Mesenchymal stem cell (in vitro differentiated cells and primary cell): Measurements from ENCODE around the gene OPRL1.
A peak's percentile ranks its signal among the peaks of the same experiment; 100 is the strongest.

ENCODE experiments used
- DNase-seq: peaks from one replicate; pipeline ENCODE4 v3.0.0-alpha.2; 2013
- H2AFZ ChIP-seq: one replicate; pipeline ENCODE4 v1.6.1; 2013; ENCODE audit warnings: low read depth, mild to moderate bottlenecking, control low read depth, inconsistent platforms, low read length, moderate library complexity
- H2AK5ac ChIP-seq: 2 replicates; pipeline ENCODE4 v1.6.1; 2013; ENCODE audit warnings: low read length, moderate library complexity, mild to moderate bottlenecking, inconsistent platforms; ENCODE audit not compliant: severe bottlenecking
- H2BK120ac ChIP-seq: one replicate; pipeline ENCODE4 v1.6.1; 2013; ENCODE audit warnings: low read depth, mild to moderate bottlenecking, inconsistent platforms, low read length, moderate library complexity
- H2BK12ac ChIP-seq, 2 experiments: one replicate each; pipeline ENCODE4 v1.6.1; 2013; ENCODE audit warnings: inconsistent platforms in 2 of 2, low read length in 2 of 2, mild to moderate bottlenecking in 2 of 2, moderate library complexity in 2 of 2, control low read depth in 1 of 2
- H2BK15ac ChIP-seq: one replicate; pipeline ENCODE4 v1.6.1; 2013; ENCODE audit warnings: mild to moderate bottlenecking, low read depth, inconsistent platforms; ENCODE audit not compliant: poor library complexity, severe bottlenecking
- H2BK5ac ChIP-seq: 2 replicates; pipeline ENCODE4 v1.6.1; 2013; ENCODE audit warnings: low read depth, mild to moderate bottlenecking, low read length, control low read depth, inconsistent platforms; ENCODE audit not compliant: poor library complexity, severe bottlenecking
- H3K14ac ChIP-seq, 2 experiments: one replicate each; pipeline ENCODE4 v1.6.1; 2013; ENCODE audit warnings: inconsistent platforms in 2 of 2, low read length in 2 of 2, control low read depth in 1 of 2, mild to moderate bottlenecking in 1 of 2, moderate library complexity in 1 of 2
- H3K18ac ChIP-seq, 2 experiments: one replicate each; pipeline ENCODE4 v1.6.1; 2013; ENCODE audit warnings: inconsistent platforms in 2 of 2, low read length in 2 of 2, control low read depth in 1 of 2, low read depth in 1 of 2, mild to moderate bottlenecking in 1 of 2
- H3K23ac ChIP-seq, 2 experiments: one replicate each; pipeline ENCODE4 v1.6.1; 2013; ENCODE audit warnings: inconsistent platforms in 2 of 2, low read length in 2 of 2, mild to moderate bottlenecking in 2 of 2, moderate library complexity in 2 of 2, control low read depth in 1 of 2
- H3K27ac ChIP-seq: 2 replicates; pipeline ENCODE4 v1.5.1; 2013; ENCODE audit warnings: mild to moderate bottlenecking, moderate library complexity, low read length, control low read depth, inconsistent platforms; ENCODE audit not compliant: poor library complexity, severe bottlenecking
- H3K27me3 ChIP-seq, 2 experiments: 2 replicates each; pipeline versions ENCODE4 v1.6.1 to v1.7.0; 2013; ENCODE audit warnings: low read length in 2 of 2, mild to moderate bottlenecking in 2 of 2, moderate library complexity in 2 of 2, control low read depth in 1 of 2, inconsistent platforms in 1 of 2; ENCODE audit not compliant: control insufficient read depth in 1 of 2, insufficient read depth in 1 of 2
- H3K36me3 ChIP-seq, 2 experiments: 2 replicates each; pipeline versions ENCODE4 v1.6.1 to v1.7.0; 2013; ENCODE audit warnings: low read length in 2 of 2, control low read depth in 1 of 2, inconsistent platforms in 1 of 2, low read depth in 1 of 2, mild to moderate bottlenecking in 1 of 2; ENCODE audit not compliant: insufficient read depth in 2 of 2, control insufficient read depth in 1 of 2
- H3K4ac ChIP-seq, 2 experiments: one replicate each; pipeline ENCODE4 v1.6.1; 2013; ENCODE audit warnings: inconsistent platforms in 2 of 2, low read length in 2 of 2, mild to moderate bottlenecking in 2 of 2, moderate library complexity in 2 of 2, control low read depth in 1 of 2, low read depth in 1 of 2
- H3K4me1 ChIP-seq: 2 replicates; pipeline ENCODE4 v1.6.1; 2013; ENCODE audit warnings: low read depth, low read length, control low read depth; ENCODE audit not compliant: control insufficient read depth, insufficient read depth
- H3K4me2 ChIP-seq: 2 replicates; pipeline ENCODE4 v1.6.1; 2013; ENCODE audit warnings: low read length, mild to moderate bottlenecking, inconsistent platforms; ENCODE audit not compliant: poor library complexity, severe bottlenecking
- H3K4me3 ChIP-seq, 2 experiments: 2 replicates each; pipeline versions ENCODE4 v1.5.1 to v1.7.0; 2013; ENCODE audit warnings: low read length in 2 of 2, mild to moderate bottlenecking in 2 of 2, control low read depth in 1 of 2, low read depth in 1 of 2; ENCODE audit not compliant: insufficient read depth in 1 of 2
- H3K79me1 ChIP-seq: replicated peaks from 2 replicates; pipeline ENCODE4 v1.6.1; 2013; ENCODE audit warnings: mild to moderate bottlenecking, control low read depth, low read length, inconsistent platforms; ENCODE audit not compliant: poor library complexity, severe bottlenecking
- H3K9ac ChIP-seq: 2 replicates; pipeline ENCODE4 v1.7.0; 2013; ENCODE audit warnings: mild to moderate bottlenecking, low read length, moderate library complexity
- H3K9me3 ChIP-seq: 2 replicates; pipeline ENCODE4 v1.7.0; 2013; ENCODE audit warnings: mild to moderate bottlenecking, low read length; ENCODE audit not compliant: control insufficient read depth
- H4K8ac ChIP-seq: one replicate; pipeline ENCODE4 v1.6.1; 2013; ENCODE audit warnings: inconsistent platforms, mild to moderate bottlenecking, low read length, moderate library complexity
- H4K91ac ChIP-seq: one replicate; pipeline ENCODE4 v1.6.1; 2013; ENCODE audit warnings: mild to moderate bottlenecking, low read length, inconsistent platforms
- WGBS: methylation state at CpG from one replicate; pipeline ENCODE4 v1.1.7; 2013; ENCODE audit warnings: mixed read lengths; 5-methylcytosine and 5-hydroxymethylcytosine counted together

Gene OPRL1

DNA sequence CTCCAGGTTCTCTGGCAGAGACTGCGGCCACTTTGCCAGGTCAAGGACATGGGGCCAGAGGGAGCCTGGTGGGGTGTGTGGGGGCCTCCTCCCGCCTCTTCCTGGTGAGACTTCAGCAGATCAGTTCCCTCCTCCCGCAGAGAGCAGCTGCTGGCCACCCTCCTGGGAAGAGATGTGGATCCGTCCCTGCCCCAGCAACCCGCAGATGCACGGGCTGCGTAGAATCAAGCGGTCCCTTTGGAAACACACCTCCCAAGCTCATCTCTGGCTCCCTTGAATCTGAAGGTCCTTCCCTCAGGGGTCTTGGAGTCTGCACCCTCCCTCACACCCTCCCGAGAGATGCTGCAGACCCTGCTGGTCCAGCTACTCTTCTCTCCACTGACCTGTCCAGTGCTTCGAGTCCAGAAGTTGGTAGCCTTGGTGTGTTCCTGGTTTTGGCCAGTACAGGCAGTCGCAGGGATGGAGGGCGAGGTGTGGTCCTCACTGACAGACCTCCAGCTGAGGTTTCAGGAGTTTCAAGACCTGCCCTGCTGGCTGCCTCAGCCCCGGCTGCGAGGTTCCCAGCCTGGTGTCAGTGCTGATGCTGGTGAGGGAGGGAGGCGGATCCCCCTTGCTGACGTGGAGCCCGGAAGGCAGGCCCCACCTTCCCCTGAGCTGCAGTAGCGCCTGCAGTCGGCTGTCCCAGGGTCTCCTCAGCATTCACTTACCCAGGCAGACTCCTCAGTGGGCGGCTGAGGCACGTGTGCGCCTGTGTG lies 27.3 kb downstream of the OPRL1 start, which contains the start of gene NPBWR2:
Gene NPBWR2, minus strand, starts transcription at position 585 of the 755 bp plus-strand sequence. CDS start 734 bp downstream, outside the sequence.
- H3K18ac ChIP-seq, result no peak within 1 kb of the TSS

DNA sequence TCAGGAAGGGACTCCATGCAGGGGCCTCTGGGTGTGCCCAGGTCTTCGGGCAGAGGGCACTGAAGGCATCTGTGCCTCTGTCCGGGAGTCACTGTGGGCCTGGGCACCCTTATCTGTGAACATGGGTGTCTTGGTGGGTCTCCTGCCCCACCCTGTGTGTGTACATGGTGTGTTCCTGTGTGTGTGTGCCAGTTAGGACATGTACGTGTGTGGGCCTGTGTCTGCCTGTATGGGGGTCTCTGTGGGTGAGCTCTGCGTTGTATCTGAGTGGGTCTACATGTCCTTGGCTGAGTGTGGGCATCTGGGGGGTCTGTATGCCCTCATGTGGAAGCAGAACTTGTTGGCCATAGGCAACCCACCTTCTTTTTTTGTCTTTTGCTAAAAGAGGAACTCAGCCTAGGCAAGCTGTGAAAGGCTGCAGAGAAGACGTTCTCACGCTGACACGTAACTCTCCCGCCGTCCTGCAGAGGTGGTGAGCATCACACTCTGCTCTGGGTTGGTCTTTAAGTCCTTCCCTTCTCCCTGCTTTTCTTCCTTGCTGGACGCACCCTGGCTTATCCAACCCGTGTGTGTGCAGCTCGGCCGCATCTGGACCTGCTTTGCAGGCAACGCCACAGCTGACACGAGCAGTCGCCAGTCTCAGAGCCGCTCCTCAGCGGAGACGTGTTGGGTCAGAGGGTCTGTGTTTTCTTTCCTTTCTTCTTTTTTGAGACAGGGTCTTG lies 28.0 kb downstream of the OPRL1 start:
- no peak overlapping the region for H3K18ac ChIP-seq
- peak overlapping the region in 1 of 2 experiments; percentile 42 for H3K23ac ChIP-seq
- H3K9ac ChIP-seq, result no peak overlapping the region
- no peak overlapping the region for H3K4ac ChIP-seq
- H4K8ac ChIP-seq, result no peak overlapping the region
- no peak overlapping the region for H2BK12ac ChIP-seq
- H3K9me3 ChIP-seq, result no peaks in the 10 kb centered on the region
- H3K79me1 ChIP-seq, result no peaks in the 10 kb centered on the region
- H3K27me3 ChIP-seq, result peaks cover 44 to 74% of the 10 kb centered on the region in 2 experiments
- H3K14ac ChIP-seq, result no peak overlapping the region
- H3K36me3 ChIP-seq, result no peaks in the 10 kb centered on the region
- no peak overlapping the region for H4K91ac ChIP-seq
- H2BK15ac ChIP-seq, result no peak overlapping the region
- no peak for DNase-seq
- H3K27ac ChIP-seq, result no peak overlapping the region
- peaks cover 8% of the 10 kb centered on the region for H3K4me1 ChIP-seq
- no peak overlapping the region for H2AFZ ChIP-seq
- H3K4me3 ChIP-seq, result no peak overlapping the region
- H3K4me2 ChIP-seq, result no peak overlapping the region
- no peak overlapping the region for H2BK120ac ChIP-seq
- no peak overlapping the region for H2AK5ac ChIP-seq
- no peak overlapping the region for H2BK5ac ChIP-seq
- 82% methylated on average over 19 of the region's 19 CpGs for WGBS

More for the DNA sequence above, 27.3 kb downstream of the OPRL1 start, which contains the start of gene NPBWR2:
- no peak within 1 kb of the TSS for H2AFZ ChIP-seq
- no peak within 1 kb of the TSS for H3K4me3 ChIP-seq
- WGBS, result 62% methylated on average over 21 of the region's 22 CpGs
- H2BK120ac ChIP-seq, result no peak within 1 kb of the TSS
- H2BK15ac ChIP-seq, result no peak within 1 kb of the TSS
- peaks cover 14% of the 10 kb centered on the region for H3K4me1 ChIP-seq
- no peak within 1 kb of the TSS for H4K91ac ChIP-seq
- no peak within 1 kb of the TSS for H3K4ac ChIP-seq
- H4K8ac ChIP-seq, result no peak within 1 kb of the TSS
- H3K9ac ChIP-seq, result no peak within 1 kb of the TSS
- H3K4me2 ChIP-seq, result no peak within 1 kb of the TSS
- no peak within 1 kb of the TSS for H2AK5ac ChIP-seq
- no peak within 1 kb of the TSS for H3K14ac ChIP-seq
- H3K36me3 ChIP-seq, result no peaks in the 10 kb centered on the region
- no peak within 1 kb of the TSS for H2BK12ac ChIP-seq
- no peaks in the 10 kb centered on the region for H3K9me3 ChIP-seq
- H3K27ac ChIP-seq, result no peak within 1 kb of the TSS
- no peaks in the 10 kb centered on the region for H3K79me1 ChIP-seq
- no peak for DNase-seq
- peaks cover 48 to 70% of the 10 kb centered on the region in 2 experiments for H3K27me3 ChIP-seq
- H2BK5ac ChIP-seq, result no peak within 1 kb of the TSS
- H3K23ac ChIP-seq, result peak within 1 kb of the TSS in 1 of 2 experiments; percentile 42

DNA sequence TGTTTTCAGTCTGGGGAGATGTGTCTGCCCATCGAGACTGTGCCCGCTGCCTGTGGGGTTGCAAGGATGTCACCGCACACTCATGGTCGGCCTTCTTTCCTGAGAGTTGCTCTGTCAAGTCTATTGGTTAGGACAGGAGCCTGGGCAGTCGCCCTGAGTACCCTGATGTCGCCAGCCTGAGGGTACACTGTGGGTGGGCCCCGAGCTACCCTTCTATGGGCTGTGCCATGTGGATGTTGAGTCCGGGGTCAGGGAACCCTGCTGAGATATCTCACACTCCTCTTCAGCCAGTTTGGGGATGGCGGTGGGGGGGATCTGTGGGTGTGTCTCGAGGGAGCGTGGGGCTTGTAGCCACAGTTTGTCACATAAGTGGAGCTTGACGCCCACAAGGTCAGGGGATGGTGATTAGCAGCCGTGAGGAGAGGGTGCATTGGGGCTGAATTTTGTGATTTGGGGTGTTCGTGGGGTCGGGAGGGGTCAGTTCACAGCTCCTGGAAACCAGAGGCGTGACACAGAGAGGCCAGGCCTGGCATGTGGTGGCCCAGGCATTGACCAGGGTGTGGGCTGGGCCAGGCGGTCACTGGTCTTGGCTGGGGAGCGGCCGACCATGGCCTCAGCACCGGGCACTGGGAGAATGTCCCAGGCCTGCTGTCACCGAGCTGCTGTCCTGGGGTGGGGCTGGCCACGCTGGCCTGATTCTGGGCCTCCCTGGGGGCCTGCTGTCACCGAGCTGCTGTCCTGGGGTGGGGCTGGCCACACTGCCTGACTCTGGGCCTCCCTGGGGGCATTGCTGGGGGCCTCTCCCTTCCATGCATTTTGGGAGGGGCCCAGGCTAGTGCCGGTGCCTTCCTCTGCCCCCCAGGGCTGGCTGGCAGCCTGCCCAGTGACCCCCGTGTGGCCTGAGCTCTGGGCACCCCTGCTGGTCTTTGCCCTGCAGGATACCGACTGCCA lies 29.1 kb downstream of the OPRL1 start:
- H2BK15ac ChIP-seq, result no peak overlapping the region
- H4K8ac ChIP-seq, result no peak overlapping the region
- no peaks in the 10 kb centered on the region for H3K9me3 ChIP-seq
- no peak overlapping the region for H2BK120ac ChIP-seq
- H3K4ac ChIP-seq, result no peak overlapping the region
- no peak overlapping the region for H2BK5ac ChIP-seq
- H3K23ac ChIP-seq, result no peak overlapping the region
- no peak overlapping the region for H2BK12ac ChIP-seq
- H2AFZ ChIP-seq, result no peak overlapping the region
- peaks cover 5% of the 10 kb centered on the region for H3K4me1 ChIP-seq
- H3K9ac ChIP-seq, result no peak overlapping the region
- no peak overlapping the region for H3K14ac ChIP-seq
- no peak overlapping the region for H2AK5ac ChIP-seq
- no peak overlapping the region for H3K27ac ChIP-seq
- peaks cover 37 to 74% of the 10 kb centered on the region in 2 experiments for H3K27me3 ChIP-seq
- H3K4me3 ChIP-seq, result no peak overlapping the region
- H3K79me1 ChIP-seq, result no peaks in the 10 kb centered on the region
- DNase-seq, result no peak
- no peak overlapping the region for H4K91ac ChIP-seq
- H3K36me3 ChIP-seq, result no peaks in the 10 kb centered on the region
- WGBS, result 81% methylated on average over 26 of the region's 26 CpGs
- no peak overlapping the region for H3K18ac ChIP-seq
- H3K4me2 ChIP-seq, result no peak overlapping the region
